Ammon's horn (tissue), 1 donor: ENCODE measurements around the gene RGS5.

Experiments
- DNase-seq: peaks from one replicate; pipeline ENCODE4 v3.0.0-alpha.2; 2016; ENCODE audit warnings: low spot score

The RGS5 gene

DNA sequence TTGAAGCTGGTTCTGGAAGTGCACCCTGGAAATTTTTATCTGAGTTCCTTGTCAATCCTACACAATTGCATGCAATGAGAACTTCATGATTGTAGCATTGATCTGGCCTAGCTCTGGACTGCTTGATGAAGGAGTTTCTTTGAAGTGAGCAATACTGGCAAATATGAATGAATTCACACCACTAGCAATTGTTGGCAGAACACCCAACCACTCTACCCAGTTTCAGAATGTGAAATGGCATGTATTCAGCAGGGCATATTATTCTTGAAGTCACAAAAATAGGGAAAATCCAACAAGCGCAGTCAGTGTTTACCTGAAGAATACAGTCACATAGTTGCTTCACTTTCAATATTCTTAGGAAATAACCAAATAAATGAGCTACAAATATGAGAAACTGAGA lies 57.3 kb downstream of the RGS5 start:
- no peak for DNase-seq

DNA sequence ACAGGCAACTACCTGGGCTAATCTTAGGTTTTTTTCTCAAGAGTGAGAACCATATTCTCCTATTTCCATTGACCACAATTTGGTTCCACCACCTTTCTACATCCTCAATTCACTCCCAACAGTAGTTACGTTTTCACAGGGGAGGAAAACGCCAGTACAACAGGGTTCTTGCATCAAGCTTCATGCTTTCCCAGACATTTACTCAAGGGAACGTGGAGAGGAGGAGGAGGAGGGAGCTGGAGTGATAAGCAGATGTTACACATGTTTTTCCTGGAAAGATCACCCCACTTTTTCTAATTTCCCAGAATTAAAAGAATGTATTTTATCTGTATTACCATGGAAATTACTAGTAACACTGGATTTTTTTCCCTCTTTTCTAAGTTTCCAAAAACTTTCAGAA lies 58.3 kb downstream of the RGS5 start:
- no peak for DNase-seq

DNA sequence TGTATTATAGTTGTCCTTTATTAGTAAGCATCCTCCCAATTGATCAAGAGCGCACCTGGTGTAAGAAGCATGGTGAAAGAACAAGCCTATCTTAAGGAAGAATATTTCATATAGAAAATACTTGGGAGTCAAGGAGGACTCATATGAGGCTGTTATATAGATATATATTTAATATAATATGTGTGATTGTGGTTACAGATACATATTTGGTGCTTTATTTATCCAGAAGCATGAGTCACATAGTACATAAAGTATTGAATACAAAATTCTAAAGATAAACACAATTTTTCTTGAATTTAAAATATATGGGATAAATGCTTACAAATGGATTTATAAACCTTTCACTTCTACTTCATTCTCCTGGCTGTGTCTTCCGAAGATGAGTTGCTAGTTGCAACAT lies 60.6 kb downstream of the RGS5 start:
- DNase-seq = no peak

DNA sequence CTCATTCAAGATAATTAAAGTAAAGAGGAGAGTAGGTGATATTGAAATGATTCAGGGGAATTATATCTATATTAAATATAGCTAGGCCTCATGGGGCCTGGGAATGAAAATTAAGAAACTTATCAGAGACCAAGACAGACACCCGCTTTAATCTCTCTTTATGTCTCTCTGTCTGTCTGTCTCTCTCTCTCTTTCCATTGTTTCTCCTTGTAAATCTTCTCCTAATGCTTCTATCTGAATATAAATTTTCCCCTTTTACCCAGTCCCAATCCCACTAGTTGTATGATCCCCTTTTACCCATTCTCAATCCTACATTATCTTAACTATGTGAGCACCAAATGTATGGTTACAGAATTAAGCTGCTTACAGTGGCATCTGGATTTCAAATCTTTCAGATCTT lies 61.2 kb downstream of the RGS5 start:
- DNase-seq = no peak

GRCh38 chr1:163137556-163138265 lies 65.0 kb downstream of the RGS5 start:
- DNase-seq = no peak

DNA sequence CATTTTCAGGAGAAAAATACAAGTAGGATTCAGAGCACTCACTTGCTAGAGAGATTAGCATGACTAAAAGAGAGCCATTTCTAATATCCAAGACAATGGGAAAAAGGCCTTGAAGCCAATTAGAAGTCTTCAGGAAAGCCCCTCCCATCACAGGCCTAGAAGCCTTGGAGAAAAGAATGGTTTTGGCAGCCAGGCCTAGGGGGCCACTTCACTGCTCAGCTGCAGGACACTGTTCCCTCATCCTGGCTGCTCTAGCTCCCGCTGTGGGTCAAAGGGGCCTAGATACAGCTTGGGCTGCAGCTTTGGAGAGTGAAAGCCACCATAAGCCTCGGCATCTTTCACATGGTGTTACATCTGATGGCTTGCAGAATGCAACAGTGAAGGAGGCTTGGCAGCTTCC lies 70.7 kb downstream of the RGS5 start:
- no peak for DNase-seq

DNA sequence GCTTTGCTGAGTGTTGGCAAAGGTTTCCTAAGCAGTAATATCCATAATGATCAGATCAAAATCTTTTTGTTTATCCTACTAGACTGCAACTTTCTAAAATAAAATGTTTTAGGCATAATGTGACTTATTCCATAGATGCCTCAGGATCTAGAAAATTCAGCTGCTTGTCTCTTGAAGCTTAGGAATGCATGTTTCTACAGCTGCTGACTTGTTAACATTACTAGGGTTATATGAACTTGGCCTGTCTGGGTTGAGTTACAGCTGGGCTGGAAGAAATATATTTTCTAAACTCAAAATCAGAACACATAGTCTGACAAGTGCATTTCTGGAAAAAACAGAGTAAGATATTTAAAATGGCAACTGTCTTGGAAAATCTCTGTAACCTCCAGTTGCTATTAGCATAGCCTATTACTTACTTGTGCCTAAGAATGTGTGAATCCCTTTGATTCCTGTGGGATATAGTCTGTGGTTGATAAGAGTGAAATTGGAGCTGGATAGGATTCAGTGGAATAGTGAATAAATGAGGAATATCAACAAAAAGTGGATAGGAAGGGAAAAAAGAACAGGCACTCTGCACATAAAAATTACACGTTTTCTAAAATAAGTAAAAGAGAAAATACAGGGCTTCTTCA lies 72.4 kb downstream of the RGS5 start:
- no peak for DNase-seq

DNA sequence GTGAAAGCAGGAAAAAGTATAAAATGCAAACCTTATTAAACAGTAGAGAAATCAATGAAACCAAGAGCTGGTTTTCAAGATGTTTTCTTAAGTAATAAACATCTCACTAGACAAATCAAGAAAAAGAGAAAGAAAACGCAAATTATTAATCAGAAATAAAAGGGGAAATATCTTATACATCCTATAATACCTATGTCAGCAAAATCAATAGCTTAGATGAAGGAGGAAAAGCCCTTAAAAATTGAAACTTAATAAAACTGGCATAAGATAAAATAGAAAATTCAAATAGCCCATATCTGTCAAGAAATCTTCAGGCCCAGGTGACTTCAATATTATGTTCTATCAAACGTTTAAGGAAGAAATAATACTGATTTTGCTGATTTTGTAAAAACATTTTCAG lies 74.4 kb downstream of the RGS5 start:
- no peak for DNase-seq

GRCh38 chr1:163124812-163125211 lies 77.9 kb downstream of the RGS5 start:
- DNase-seq = no peak

- no peak for DNase-seq
Observed at GRCh38 chr1:163120372-163120771, 82.3 kb downstream of the RGS5 start.

GRCh38 chr1:163119707-163120106 lies 83.0 kb downstream of the RGS5 start:
- DNase-seq = no peak

- DNase-seq = no peak
Observed at GRCh38 chr1:163115887-163116286, 86.8 kb downstream of the RGS5 start.

GRCh38 chr1:163107655-163108054 lies 95.1 kb downstream of the RGS5 start:
- DNase-seq = no peak

DNA sequence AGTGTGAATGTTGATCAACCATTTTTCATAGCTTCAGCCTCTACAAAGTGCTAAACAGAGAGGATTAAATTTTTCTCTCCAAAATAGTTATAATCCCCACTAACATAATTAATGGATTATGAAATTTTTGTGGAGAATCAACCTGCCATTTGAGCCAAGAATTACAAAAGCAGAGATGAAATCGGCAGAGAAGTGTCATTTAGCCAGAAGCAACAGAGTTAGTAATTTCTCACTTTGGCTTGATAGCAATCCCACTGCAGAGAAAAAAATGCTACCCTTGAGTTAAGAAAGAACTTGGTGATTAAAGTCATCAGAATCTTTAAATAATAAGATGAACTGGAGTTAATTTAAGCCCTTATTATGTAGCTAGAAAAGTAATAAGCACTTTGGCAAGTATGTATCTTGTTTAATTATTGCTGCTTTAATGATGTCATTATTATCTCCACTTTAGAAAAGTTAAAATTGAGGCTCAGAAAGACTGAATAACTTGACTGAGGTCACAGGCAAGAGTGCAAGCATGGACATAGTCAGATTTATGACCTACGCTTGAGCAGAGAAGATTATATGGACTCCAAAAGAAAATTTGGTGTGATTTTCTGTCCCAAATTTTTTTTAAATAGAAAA lies 96.2 kb downstream of the RGS5 start:
- no peak for DNase-seq

- no peak for DNase-seq
Observed at GRCh38 chr1:163104385-163105099, 98.2 kb downstream of the RGS5 start.

DNA sequence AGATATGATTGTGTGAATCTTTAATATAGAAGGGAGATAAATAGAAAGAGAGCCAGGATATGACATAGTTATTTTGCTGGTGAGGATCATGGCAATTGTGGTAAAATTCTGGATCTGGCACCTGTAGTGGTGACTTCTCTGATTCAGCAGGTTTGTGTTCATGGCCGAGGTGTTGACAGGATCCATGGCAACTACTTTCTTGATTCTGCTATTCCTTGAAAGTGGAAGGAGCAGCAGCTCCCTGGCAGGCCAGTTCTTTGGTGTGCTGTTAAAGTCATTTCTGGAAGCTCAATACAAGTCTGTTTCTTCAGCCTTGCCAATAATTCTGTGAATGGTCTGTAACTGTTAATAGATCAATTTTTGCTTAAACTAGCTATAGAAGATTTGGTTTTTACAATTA lies 100.1 kb downstream of the RGS5 start:
- no peak for DNase-seq

DNA sequence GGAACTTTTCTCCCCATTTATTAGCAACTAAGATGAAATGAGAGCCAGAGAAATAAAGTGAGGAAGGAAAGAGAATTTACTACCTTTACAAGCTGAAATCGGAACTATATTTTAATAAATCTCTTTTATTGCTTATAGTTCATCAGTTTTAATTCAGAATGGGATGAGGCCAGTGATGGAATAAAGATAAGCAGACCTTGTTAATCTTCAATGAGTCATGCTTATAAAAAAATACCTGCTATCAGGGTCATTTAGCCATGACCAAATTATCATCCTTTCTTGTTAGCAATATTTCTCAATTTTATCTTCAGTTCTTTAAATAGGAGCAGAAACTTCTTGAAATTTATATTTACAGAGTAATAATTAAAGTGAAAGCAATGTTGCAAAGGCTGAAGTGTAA lies 107.5 kb downstream of the RGS5 start:
- DNase-seq = no peak

DNA sequence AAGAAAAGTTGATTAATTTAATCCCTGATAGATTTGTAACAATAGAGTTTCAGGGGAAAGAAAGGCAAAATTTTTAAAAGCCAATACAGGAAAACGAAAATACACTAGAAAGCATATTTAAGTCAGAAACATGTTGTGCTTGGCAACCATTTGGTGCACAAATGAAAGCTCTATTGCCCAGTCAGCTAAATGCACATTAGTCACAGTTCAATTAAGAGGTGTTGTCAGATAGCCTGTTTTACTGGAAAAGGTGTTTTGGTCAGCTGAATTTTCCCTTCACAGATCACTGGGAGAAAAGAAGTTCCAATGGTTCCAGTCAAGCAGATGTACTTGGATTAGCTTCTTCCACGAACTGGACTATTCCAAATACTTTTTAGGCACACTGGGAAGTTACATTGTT lies 108.1 kb downstream of the RGS5 start:
- DNase-seq = no peak

GRCh38 chr1:163094182-163094581 lies 108.5 kb downstream of the RGS5 start:
- no peak for DNase-seq

DNA sequence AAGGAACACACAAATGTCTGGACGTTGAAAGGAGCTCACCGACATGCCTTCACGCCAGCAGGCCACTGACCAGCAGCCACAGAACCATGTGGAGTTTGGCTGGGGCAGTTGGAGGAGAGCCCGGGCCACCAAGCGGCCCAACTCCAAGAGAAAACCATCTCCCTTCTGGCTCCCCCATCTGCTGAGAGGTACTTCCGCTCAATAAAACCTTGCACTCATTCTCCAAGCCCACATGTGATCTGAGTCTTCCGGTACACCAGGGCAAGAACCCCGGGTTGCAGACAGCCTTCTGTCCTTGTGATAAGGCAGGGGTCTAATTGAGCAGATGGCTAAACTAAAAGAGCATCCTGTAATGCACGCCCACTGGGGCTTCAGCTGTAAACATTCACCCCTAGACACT lies 109.1 kb downstream of the RGS5 start:
- DNase-seq = no peak

GRCh38 chr1:163093169-163093568 lies 109.5 kb downstream of the RGS5 start:
- DNase-seq = no peak
